PC-9 (cell line): ENCODE results near the gene ATP1B1. TPM values are rescaled to one million over a fixed set of nuclear protein-coding genes. Genes with fewer than 3 reads are reported as not detected.

Experiments used
- BruUV-seq: library from RNA; stranded (reverse); fragments of 400-500 nt; replicated peaks from 2 replicates; lab custom pipeline; 2021; lab: Mats Ljungman, UMichigan
- CTCF ChIA-PET: fragments of 300-600 bp; sonication (Branson Sonifier 250); formaldehyde crosslinking; loops from one replicate; lab custom pipeline; 2022; ENCODE audit warnings: antibody characterized with exemption; lab: Charles Lee
- POLR2A ChIA-PET: fragments of 300-600 bp; sonication (Branson Sonifier 250); formaldehyde crosslinking; loops from one replicate; lab custom pipeline; 2022; ENCODE audit warnings: antibody characterized with exemption; ENCODE audit not compliant: unreplicated experiment; lab: Charles Lee
- DNase-seq, 2 experiments: peaks; one replicate each; pipeline versions ENCODE4 v3.0.0 to v3.0.0-alpha.2; 2015 to 2022; ENCODE audit warnings: mixed read lengths in 1 of 2
- H2AFZ ChIP-seq: fragments of 200-600 bp; sonication (generic); 2 replicates; pipeline ENCODE4 v1.8.1; 2017; ENCODE audit warnings: antibody characterized with exemption
- H3F3A ChIP-seq: fragments of 200-600 bp; sonication (generic); 2 replicates; pipeline ENCODE4 v1.8.1; 2017; ENCODE audit warnings: antibody characterized with exemption, mild to moderate bottlenecking, low read depth; ENCODE audit not compliant: insufficient read depth
- H3K27ac ChIP-seq: fragments of 200-600 bp; sonication (generic); 2 replicates; pipeline ENCODE4 v1.6.1; 2016; ENCODE audit warnings: mixed run types
- H3K27me3 ChIP-seq: fragments of 200-600 bp; sonication (generic); 2 replicates; pipeline ENCODE4 v1.6.1; 2016; ENCODE audit warnings: low read depth, mixed run types; ENCODE audit not compliant: insufficient read depth
- H3K36me3 ChIP-seq: fragments of 200-600 bp; sonication (generic); 2 replicates; pipeline ENCODE4 v1.6.1; 2016; ENCODE audit warnings: low read depth, mixed run types
- H3K4me1 ChIP-seq: fragments of 200-600 bp; sonication (generic); replicated peaks from 2 replicates; pipeline ENCODE4 v1.6.1; 2016; ENCODE audit warnings: mixed run types; ENCODE audit not compliant: insufficient read depth
- H3K4me2 ChIP-seq: fragments of 200-600 bp; sonication (generic); 2 replicates; pipeline ENCODE4 v1.6.1; 2017; ENCODE audit warnings: mixed run types
- H3K4me3 ChIP-seq: fragments of 200-600 bp; sonication (generic); 2 replicates; pipeline ENCODE4 v1.6.1; 2016; ENCODE audit warnings: mixed run types
- H3K79me2 ChIP-seq: fragments of 200-600 bp; sonication (generic); 2 replicates; pipeline ENCODE4 v1.6.1; 2017; ENCODE audit warnings: low read depth, mixed run types
- H3K9me2 ChIP-seq: fragments of 200-600 bp; sonication (generic); 2 replicates; pipeline ENCODE4 v1.8.1; 2017; ENCODE audit warnings: mild to moderate bottlenecking; ENCODE audit not compliant: insufficient read depth
- H3K9me3 ChIP-seq: fragments of 200-600 bp; sonication (generic); 2 replicates; pipeline ENCODE4 v1.8.1; 2016; ENCODE audit warnings: low read depth; ENCODE audit not compliant: insufficient read depth
- H4K20me1 ChIP-seq: fragments of 200-600 bp; sonication (generic); 2 replicates; pipeline ENCODE4 v1.8.1; 2017; ENCODE audit not compliant: insufficient read depth
- EZH2 ChIP-seq: fragments of 200-600 bp; sonication (generic); IDR thresholded peaks from 2 replicates; pipeline ENCODE4 v1.8.0; 2017; ENCODE audit warnings: antibody characterized with exemption, low read depth
- intact Hi-C: fragments of 100-400 bp; cut with micrococcal nuclease; formaldehyde crosslinking; loops from one replicate; pipeline ENCODE4 v1.10.0; 2022; ENCODE audit not compliant: unreplicated experiment
- total RNA-seq: library from RNA; stranded (reverse); gene quantifications from 2 replicates; pipeline ENCODE4 v1.2.3, GENCODE V29; 2021
- TF ChIP-seq, protein P1 (sequence below): fragments of 200-600 bp; sonication (generic); conservative IDR thresholded peaks from 2 replicates; pipeline ENCODE4 v1.6.1; 2017; ENCODE audit warnings: mixed run types, antibody characterized with exemption, mild to moderate bottlenecking, moderate library complexity

The ATP1B1 gene
- total RNA-seq, 1 experiment from 2014 or later, result 110 TPM

DNA sequence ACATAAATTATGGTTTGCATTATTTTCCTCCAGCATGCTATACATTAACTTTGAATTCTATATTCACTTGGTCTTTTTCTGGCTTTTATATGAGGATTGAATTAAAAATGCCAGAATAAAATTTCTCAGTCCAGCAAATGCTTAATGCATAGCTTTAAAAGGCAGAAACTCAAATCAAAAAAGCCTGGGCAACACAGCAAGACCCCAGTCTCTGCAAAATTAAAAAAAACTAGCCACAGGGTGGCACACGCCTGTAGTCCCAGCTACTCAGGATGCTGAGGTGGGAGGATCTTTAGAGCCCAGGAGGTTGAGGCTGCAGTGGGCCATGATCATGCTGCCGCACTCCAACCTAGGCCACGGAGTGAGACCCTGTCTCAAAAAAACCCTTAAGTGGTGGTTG, 19.8 kb downstream of the ATP1B1 start:
- H3K9me2 ChIP-seq, result no peaks in the 10 kb centered on the region
- H3K4me1 ChIP-seq, result peaks cover 11% of the 10 kb centered on the region
- BruUV-seq, result no TSS peak
- TF ChIP-seq EZH2, result no peak
- TF ChIP-seq, protein P1, sequence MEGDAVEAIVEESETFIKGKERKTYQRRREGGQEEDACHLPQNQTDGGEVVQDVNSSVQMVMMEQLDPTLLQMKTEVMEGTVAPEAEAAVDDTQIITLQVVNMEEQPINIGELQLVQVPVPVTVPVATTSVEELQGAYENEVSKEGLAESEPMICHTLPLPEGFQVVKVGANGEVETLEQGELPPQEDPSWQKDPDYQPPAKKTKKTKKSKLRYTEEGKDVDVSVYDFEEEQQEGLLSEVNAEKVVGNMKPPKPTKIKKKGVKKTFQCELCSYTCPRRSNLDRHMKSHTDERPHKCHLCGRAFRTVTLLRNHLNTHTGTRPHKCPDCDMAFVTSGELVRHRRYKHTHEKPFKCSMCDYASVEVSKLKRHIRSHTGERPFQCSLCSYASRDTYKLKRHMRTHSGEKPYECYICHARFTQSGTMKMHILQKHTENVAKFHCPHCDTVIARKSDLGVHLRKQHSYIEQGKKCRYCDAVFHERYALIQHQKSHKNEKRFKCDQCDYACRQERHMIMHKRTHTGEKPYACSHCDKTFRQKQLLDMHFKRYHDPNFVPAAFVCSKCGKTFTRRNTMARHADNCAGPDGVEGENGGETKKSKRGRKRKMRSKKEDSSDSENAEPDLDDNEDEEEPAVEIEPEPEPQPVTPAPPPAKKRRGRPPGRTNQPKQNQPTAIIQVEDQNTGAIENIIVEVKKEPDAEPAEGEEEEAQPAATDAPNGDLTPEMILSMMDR, result no peak
- ChIA-PET CTCF (interaction anchor here (0.6 kb wide), 1 partner anchor 1135 kb away, joined by 14 read pairs; no protein-coding TSS in a partner anchor), POLR2A (no interaction called here)
- 0 out of 2 replicates have a peak, but pooled peaks cover 9% of the 10 kb centered on the region for H4K20me1 ChIP-seq
- no peak for DNase-seq
- no peak overlapping the region for H3K4me2 ChIP-seq
- H3K36me3 ChIP-seq, result peaks cover 65% of the 10 kb centered on the region
- H3K4me3 ChIP-seq, result no peak overlapping the region
- peaks cover 59% of the 10 kb centered on the region for H3K79me2 ChIP-seq
- no peak overlapping the region for H2AFZ ChIP-seq
- intact Hi-C loops, result no loop called here
- H3K27ac ChIP-seq, result no peak overlapping the region
- H3K9me3 ChIP-seq, result no peaks in the 10 kb centered on the region
- H3F3A ChIP-seq, result peaks cover 26% of the 10 kb centered on the region
- H3K27me3 ChIP-seq, result no peaks in the 10 kb centered on the region

DNA sequence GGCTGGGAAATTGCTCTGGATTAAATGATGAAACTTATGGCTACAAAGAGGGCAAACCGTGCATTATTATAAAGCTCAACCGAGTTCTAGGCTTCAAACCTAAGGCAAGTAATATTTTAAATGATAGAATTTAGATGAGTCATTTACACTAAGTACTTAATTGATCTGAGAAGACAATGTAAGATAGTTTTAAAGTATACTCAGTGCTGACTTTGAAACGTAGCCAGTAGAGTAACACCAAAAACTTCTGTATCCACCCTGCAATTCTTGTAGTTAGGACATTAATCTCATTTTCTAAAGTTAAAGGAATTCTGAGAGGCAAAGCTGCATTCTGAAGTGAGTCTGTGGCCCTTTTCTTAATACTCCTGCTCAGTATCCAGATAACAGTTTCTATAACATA, 20.8 kb downstream of the ATP1B1 start:
- ChIA-PET CTCF (no interaction called here), POLR2A (no interaction called here)
- Histone ChIP-seq H3K36me3 (peaks cover 70% of the 10 kb centered on the region), H4K20me1 (0 out of 2 replicates have a peak, but pooled peaks cover 9% of the 10 kb centered on the region), H3K4me3 (no peak overlapping the region), H3F3A (peaks cover 33% of the 10 kb centered on the region), H3K4me1 (peaks cover 11% of the 10 kb centered on the region), H3K79me2 (peaks cover 49% of the 10 kb centered on the region), H3K9me2 (no peaks in the 10 kb centered on the region), H3K27ac (no peak overlapping the region), H3K9me3 (no peaks in the 10 kb centered on the region), H2AFZ (no peak overlapping the region), H3K4me2 (no peak overlapping the region), H3K27me3 (no peaks in the 10 kb centered on the region)
- intact Hi-C loops, result no loop called here
- BruUV-seq, result no TSS peak
- no peak for DNase-seq
- TF ChIP-seq, protein P1, result no peak
- TF ChIP-seq EZH2, result no peak

DNA sequence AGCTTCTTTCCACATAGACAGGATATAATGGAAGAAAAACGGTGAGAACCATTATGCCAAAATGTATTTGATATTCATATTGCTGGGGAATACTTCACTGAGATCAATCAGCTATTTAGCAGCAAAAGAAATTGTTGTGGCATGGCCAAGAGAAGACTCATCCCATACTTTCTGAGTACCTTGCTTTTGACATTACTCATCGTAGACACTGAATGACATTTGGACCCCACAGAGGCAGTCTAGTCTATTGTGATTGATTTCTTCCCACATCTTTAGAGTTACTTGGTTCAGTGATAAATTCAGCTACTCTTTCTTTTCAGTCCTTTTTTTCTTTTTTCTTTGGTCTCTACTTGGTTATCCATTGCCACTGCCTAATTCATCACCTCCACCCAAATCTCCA, 22.1 kb downstream of the ATP1B1 start:
- Histone ChIP-seq H3K36me3 (peaks cover 73% of the 10 kb centered on the region), H4K20me1 (0 out of 2 replicates have a peak, but pooled peaks cover 9% of the 10 kb centered on the region), H3K4me1 (peaks cover 11% of the 10 kb centered on the region), H2AFZ (no peak overlapping the region), H3K79me2 (peaks cover 42% of the 10 kb centered on the region), H3K27me3 (no peaks in the 10 kb centered on the region), H3K9me3 (no peaks in the 10 kb centered on the region), H3K9me2 (no peaks in the 10 kb centered on the region), H3F3A (peaks cover 38% of the 10 kb centered on the region), H3K4me3 (no peak overlapping the region), H3K27ac (no peak overlapping the region), H3K4me2 (no peak overlapping the region)
- CTCF ChIA-PET, result no interaction called here
- DNase-seq, result no peak
- intact Hi-C loops, result no loop called here
- TF ChIP-seq, protein P1, result no peak
- TF ChIP-seq EZH2, result no peak
- no TSS peak for BruUV-seq
- POLR2A ChIA-PET, result interaction anchor here (0.6 kb wide), 1 partner anchor 500 kb away, joined by 5 read pairs; no protein-coding TSS in a partner anchor
